Measurements from ENCODE around the gene TLR4.

DNA sequence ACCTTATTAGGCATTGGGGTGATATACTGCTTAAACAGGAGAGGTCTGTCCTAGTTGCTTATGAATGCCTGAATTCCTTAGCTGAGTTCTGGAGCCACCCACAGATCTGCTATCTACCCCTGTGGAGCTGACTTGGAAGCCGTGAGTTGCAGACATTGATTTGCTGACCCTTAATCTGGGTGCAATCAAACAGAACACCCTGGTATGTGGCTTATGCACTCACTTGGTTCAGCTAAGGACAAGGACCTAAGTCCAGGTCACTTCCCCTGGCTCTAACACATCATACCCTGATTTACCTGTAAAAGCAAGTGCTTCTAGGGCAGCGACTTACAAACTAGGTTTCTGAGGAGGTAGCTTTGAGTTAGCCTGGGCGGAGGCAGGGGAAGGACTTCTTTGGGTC lies 41.6 kb upstream of the TLR4 start:
- TF ChIP-seq, protein P1, sequence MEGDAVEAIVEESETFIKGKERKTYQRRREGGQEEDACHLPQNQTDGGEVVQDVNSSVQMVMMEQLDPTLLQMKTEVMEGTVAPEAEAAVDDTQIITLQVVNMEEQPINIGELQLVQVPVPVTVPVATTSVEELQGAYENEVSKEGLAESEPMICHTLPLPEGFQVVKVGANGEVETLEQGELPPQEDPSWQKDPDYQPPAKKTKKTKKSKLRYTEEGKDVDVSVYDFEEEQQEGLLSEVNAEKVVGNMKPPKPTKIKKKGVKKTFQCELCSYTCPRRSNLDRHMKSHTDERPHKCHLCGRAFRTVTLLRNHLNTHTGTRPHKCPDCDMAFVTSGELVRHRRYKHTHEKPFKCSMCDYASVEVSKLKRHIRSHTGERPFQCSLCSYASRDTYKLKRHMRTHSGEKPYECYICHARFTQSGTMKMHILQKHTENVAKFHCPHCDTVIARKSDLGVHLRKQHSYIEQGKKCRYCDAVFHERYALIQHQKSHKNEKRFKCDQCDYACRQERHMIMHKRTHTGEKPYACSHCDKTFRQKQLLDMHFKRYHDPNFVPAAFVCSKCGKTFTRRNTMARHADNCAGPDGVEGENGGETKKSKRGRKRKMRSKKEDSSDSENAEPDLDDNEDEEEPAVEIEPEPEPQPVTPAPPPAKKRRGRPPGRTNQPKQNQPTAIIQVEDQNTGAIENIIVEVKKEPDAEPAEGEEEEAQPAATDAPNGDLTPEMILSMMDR (IDR thresholded peaks at IDR 0.05): no peak
- TF ChIP-seq POLR2A (IDR thresholded peaks at IDR 0.05): no peak
